ENCODE results near the gene CDH23.

DNA sequence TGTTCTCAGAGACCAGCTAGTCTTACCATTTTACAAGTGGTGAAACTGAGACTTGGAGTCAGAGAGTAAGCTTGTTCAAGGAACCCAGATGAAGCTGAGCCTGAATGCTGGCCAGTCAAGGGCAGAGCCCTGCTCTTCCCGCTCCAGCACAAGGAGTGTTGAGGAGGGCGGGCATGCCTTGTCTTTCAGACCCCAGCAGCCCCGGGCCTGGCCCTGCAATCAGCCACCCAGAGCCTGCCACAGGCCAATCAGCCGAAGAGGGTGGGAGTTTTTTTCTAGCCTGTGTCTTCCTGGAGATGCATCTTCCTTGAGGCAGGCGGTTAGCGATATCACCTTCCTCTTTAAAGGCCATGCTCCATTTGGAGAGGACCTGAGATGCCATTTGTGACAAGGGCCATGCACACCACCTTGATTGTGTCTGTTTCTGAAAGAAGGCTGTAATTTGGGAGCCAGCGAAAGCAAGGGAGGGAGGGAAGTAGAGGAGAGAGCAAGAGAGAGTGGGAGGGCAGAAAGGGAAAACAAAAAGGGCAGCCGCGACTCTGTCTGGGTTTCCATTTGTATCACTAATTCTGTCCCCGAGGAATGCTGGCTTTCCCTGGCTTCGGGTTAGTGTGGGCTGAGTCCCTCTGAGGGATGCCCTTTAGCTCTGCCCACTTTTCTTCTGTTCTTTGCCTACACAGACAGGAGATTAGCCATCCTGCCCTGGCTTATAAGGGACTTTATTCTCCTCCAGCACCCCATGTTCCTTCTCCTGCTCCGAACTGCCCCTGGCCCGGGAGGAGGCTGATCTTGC lies 8.0 kb downstream of the CDH23 start:
- TF ChIP-seq, protein P1, sequence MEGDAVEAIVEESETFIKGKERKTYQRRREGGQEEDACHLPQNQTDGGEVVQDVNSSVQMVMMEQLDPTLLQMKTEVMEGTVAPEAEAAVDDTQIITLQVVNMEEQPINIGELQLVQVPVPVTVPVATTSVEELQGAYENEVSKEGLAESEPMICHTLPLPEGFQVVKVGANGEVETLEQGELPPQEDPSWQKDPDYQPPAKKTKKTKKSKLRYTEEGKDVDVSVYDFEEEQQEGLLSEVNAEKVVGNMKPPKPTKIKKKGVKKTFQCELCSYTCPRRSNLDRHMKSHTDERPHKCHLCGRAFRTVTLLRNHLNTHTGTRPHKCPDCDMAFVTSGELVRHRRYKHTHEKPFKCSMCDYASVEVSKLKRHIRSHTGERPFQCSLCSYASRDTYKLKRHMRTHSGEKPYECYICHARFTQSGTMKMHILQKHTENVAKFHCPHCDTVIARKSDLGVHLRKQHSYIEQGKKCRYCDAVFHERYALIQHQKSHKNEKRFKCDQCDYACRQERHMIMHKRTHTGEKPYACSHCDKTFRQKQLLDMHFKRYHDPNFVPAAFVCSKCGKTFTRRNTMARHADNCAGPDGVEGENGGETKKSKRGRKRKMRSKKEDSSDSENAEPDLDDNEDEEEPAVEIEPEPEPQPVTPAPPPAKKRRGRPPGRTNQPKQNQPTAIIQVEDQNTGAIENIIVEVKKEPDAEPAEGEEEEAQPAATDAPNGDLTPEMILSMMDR (optimal IDR thresholded peaks at IDR 0.05 in 1 of 3, IDR thresholded peaks at IDR 0.05 in 1 of 3, conservative IDR thresholded peaks at IDR 0.05 in 1 of 3; ENCODE audit: extremely low read depth in 1 of 3, insufficient read depth in 2 of 3, low read length in 3 of 3), result no peak
- no peak for TF ChIP-seq EZH2 (IDR thresholded peaks at IDR 0.05; ENCODE audit: low read length)
